HG03469 (cell line): ENCODE data around the gene ACTL6A.

Experiments used
- ATAC-seq: cut with Tn5 transposase; IDR thresholded peaks from one replicate; pipeline ENCODE4 v1.9.1; 2021; ENCODE audit warnings: mild to moderate bottlenecking, moderate library complexity, moderate number of reproducible peaks; ENCODE audit not compliant: unreplicated experiment

Gene ACTL6A

GRCh38 chr3:179589143-179589542, 26.4 kb downstream of the ACTL6A start:
- ATAC-seq = no peak

- ATAC-seq = no peak
Measured at GRCh38 chr3:179590669-179591068, 27.9 kb downstream of the ACTL6A start.

DNA sequence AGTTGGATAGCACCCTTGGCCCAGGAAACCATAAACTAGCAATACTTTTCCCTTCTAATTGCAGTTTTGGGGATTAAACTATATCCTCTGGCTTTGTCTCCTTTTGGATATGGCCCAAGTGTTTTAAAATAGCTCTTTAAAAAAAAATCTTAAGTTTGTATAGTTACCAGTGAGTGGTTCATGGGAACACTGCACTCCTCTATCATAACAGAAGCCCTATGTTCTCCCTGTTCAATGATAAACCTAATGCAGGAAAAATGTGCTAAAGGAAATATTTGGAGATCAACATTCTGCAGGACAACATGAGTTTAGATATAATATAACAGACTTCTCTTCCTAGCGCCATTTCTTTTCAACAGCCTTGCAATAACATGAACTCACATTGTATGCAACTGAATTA, 28.6 kb downstream of the ACTL6A start:
- no peak for ATAC-seq

DNA sequence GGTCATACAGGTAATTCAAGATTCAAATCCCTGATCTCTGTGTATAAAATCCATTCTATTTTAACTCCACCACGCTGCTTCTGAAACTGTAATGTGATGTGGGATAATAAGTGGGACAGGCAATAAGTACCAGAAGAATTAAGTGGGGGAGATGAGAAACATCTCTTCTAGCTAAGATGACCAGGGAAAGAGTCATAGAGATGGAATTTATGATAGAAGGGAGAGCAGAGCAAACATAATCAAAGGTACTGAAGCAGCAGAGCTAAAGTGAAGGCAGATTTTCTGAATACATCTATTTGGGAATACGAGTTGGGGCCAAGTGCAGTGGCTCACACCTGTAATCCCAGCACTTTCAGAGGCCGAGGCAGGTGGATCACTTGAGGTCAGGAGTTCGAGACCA, 36.8 kb downstream of the ACTL6A start:
- ATAC-seq = no peak

GRCh38 chr3:179603321-179603720, 40.6 kb downstream of the ACTL6A start:
- no peak for ATAC-seq

- ATAC-seq = no peak
Measured at GRCh38 chr3:179603831-179604230, 41.1 kb downstream of the ACTL6A start.

GRCh38 chr3:179604321-179605078, 41.8 kb downstream of the ACTL6A start, which contains the start of the genes MRPL47 and NDUFB5:
Gene MRPL47, minus strand, starts transcription at chr3:179604638. Its CDS starts 14 bp downstream, at chr3:179604624.
Gene NDUFB5, plus strand, starts transcription at chr3:179604794. Its CDS starts 22 bp downstream, at chr3:179604816.
- ATAC-seq = peak; percentile 88

- ATAC-seq = no peak
Measured at GRCh38 chr3:179606534-179607085, 43.9 kb downstream of the ACTL6A start.

DNA sequence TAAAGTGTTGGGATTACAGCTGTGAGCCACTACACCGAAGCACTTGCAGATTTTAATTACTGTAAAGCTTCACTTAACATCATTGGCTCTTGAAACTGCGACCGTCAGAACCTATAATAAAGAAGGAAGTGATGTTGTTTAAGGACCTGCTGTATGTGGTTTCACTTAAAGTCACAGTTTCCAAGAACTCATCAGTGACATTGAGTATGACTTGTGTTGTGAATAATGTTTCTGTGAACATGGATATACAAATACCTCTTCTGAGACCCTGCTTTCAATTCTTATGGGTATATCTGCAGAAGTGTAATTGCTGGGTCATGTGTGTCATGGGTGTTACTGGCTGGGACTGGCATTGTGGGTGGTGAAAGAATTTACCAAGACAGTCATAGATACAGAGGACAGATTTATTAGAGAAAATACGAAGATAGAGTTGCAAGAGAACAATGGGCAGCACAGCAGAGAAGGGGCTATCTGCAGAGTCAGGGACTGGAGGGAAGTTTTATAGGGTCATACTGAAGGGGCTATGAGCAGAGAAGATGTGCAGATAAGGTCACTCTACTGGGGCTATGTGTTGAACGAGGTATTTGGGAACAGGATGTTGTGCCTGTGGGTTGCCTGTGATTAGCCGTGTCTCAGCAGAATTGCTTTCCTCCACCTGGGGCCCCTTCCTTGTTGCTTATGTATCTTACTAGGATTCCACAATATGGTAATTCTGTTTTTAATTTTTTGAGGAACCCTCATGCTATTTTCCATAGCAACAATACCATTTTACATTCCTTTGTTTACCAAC, 46.4 kb downstream of the ACTL6A start:
- ATAC-seq = peak; percentile 64

DNA sequence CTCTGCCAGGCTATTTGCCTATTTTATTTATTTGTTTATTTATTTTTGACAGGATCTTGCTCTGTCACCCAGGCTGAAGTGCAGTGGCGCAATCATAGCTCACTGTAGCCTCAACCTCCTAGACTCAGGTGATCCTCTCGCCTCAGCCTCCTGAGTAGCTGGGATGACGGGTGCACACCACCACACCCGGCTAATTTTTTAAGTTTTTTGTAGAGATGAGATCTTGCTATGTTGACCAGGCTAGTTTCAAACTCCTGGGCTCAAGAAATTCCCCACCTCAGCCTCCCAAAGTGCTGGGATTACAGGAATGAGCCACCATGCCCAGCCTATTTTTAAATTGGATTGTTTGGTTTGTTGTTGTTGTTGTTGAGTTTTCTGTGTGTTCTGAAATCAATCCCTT, 47.3 kb downstream of the ACTL6A start:
- no peak for ATAC-seq

- no peak for ATAC-seq
Measured at GRCh38 chr3:179613807-179614206, 51.1 kb downstream of the ACTL6A start.

GRCh38 chr3:179615458-179616173, 52.9 kb downstream of the ACTL6A start:
- ATAC-seq = no peak

GRCh38 chr3:179622023-179622422, 59.3 kb downstream of the ACTL6A start:
- ATAC-seq = no peak

GRCh38 chr3:179624451-179624850, 61.7 kb downstream of the ACTL6A start:
- no peak for ATAC-seq

GRCh38 chr3:179630753-179631451, 68.2 kb downstream of the ACTL6A start:
- ATAC-seq = no peak
